ENCODE results near the gene CYP2C18.
"Not testable (repeated sequence)": the region's sequence is repeated elsewhere in the genome, so short reads cannot be mapped to it uniquely, and the experiment has no call there.

The CYP2C18 gene

DNA sequence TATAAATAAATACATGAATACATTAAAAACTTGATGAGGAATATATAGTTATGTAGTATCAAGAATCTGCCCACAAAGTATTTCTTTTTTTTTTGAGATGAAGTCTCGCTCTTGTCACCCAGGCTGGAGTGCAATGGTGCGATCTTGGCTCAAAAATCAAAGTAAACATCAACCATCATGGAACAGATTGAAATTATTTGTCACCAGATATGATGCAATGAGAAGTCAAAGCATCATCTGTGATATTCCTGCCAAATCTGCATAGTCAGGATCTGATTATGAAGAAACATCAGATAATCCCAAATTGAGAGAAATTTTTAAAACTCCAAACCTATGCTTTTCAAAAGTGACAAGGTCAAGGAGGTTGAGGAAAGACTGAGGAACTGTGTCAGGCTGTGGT, 5.1 kb upstream of the CYP2C18 start:
- H3K27ac Mint-ChIP-seq = no peak overlapping the region
- TF ChIP-seq, protein P1, sequence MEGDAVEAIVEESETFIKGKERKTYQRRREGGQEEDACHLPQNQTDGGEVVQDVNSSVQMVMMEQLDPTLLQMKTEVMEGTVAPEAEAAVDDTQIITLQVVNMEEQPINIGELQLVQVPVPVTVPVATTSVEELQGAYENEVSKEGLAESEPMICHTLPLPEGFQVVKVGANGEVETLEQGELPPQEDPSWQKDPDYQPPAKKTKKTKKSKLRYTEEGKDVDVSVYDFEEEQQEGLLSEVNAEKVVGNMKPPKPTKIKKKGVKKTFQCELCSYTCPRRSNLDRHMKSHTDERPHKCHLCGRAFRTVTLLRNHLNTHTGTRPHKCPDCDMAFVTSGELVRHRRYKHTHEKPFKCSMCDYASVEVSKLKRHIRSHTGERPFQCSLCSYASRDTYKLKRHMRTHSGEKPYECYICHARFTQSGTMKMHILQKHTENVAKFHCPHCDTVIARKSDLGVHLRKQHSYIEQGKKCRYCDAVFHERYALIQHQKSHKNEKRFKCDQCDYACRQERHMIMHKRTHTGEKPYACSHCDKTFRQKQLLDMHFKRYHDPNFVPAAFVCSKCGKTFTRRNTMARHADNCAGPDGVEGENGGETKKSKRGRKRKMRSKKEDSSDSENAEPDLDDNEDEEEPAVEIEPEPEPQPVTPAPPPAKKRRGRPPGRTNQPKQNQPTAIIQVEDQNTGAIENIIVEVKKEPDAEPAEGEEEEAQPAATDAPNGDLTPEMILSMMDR (IDR thresholded peaks at IDR 0.05; ENCODE audit: unreplicated experiment in 3 of 3) = no peak
- no peaks in the 10 kb centered on the region for H3K9me3 Mint-ChIP-seq
- no peaks in the 10 kb centered on the region for H3K4me1 Mint-ChIP-seq
- H3K4me3 Mint-ChIP-seq = no peak overlapping the region
- peaks cover 4% of the 10 kb centered on the region for H3K27me3 Mint-ChIP-seq (ENCODE audit: low read depth)
- H3K36me3 Mint-ChIP-seq (ENCODE audit: low read depth) = no peaks in the 10 kb centered on the region

DNA sequence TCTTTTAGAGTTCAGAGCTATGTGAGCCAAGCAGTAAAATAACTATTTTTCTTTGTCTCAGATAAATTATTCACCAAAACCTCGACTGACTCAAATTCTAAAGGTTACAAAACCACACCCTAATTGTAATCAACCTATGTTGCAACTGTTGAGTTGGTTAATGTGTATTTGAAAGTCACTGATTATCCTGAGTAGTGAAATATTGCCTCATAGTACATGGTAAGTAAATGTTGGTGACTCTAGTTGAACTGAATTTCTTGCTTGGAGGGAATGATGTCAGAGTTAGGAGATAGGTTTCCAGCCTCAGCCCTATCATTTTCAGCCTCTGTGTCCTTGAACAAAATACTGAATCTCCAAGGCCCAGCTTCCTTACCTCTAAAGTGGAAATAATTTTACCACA, 3.0 kb upstream of the CYP2C18 start:
- H3K4me3 Mint-ChIP-seq = no peak overlapping the region
- TF ChIP-seq, protein P1 (IDR thresholded peaks at IDR 0.05; ENCODE audit: unreplicated experiment in 3 of 3) = no peak
- H3K9me3 Mint-ChIP-seq = peaks cover 3% of the 10 kb centered on the region
- H3K27me3 Mint-ChIP-seq (ENCODE audit: low read depth) = no peaks in the 10 kb centered on the region
- no peaks in the 10 kb centered on the region for H3K4me1 Mint-ChIP-seq
- peak overlapping the region; percentile 72 to 95 (median 84) for H3K27ac Mint-ChIP-seq
- no peaks in the 10 kb centered on the region for H3K36me3 Mint-ChIP-seq (ENCODE audit: low read depth)

DNA sequence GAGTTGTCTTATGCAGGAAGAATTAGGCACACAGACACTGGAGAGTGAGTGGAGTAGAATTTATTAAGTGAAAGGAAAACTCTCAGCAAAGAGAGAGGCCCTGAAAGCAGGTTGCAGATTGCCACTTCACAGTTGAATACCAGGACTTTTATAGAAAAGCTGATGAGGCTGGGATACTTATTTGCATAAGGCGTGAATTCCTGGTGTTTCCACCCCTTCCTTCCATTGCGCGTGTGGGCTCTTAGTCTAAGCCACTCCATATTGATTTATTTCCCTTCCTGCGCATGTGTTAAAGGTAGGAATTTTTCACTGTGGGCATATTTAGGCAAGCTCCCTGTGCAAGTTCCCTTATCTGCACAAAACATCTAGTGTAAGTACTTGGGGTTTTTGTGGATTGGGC, 893 bp upstream of the CYP2C18 start:
- not testable (repeated sequence) for H3K9me3 Mint-ChIP-seq; H3K36me3 Mint-ChIP-seq (ENCODE audit: low read depth); H3K27me3 Mint-ChIP-seq (ENCODE audit: low read depth); H3K4me3 Mint-ChIP-seq; H3K4me1 Mint-ChIP-seq
- peak overlapping the region; percentile 60 to 83 (median 77) for H3K27ac Mint-ChIP-seq

DNA sequence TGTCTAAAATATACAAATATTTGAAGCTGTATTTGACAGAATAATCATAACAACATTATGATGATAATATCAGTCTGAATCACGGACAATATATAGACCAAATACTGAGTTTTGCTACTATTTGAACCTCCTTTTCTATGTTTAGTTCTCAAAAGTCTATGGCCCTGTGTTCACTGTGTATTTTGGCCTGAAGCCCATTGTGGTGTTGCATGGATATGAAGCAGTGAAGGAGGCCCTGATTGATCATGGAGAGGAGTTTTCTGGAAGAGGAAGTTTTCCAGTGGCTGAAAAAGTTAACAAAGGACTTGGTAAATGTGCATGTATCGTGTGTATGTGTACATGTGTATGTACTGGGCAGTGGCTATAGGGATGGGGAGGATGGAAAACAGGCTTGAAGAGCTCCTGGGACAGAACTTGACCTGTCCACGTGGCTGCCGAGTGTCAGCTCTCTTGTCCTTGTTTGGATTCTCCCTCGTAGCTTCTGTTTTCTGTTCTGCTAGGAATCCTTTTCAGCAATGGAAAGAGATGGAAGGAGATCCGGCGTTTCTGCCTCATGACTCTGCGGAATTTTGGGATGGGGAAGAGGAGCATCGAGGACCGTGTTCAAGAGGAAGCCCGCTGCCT, 4.2 kb downstream of the CYP2C18 start:
- H3K36me3 Mint-ChIP-seq (ENCODE audit: low read depth) = no peaks in the 10 kb centered on the region
- no peaks in the 10 kb centered on the region for H3K4me1 Mint-ChIP-seq
- no peak overlapping the region for H3K27ac Mint-ChIP-seq
- TF ChIP-seq, protein P1 (IDR thresholded peaks at IDR 0.05; ENCODE audit: unreplicated experiment in 3 of 3) = no peak
- H3K9me3 Mint-ChIP-seq = peaks cover 3% of the 10 kb centered on the region
- H3K4me3 Mint-ChIP-seq = no peak overlapping the region
- no peaks in the 10 kb centered on the region for H3K27me3 Mint-ChIP-seq (ENCODE audit: low read depth)

DNA sequence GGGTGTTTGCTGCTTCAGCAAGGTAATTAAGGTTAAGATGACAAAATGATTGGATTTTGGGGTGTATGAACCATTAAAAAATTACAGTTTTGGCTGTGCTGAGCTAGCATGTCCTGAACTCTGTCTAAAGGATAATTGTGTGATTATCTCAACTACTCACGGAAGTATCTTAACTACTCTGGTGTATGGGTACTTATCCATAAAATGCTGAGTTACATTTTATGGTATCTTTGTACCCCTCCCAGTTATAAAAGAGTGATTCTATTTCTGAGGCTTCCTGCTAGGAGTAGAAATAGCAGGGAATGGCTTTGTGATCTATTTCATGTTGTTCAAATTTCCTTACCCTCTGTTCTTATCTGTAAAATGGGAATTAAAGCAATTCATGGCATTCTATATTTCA, 22.6 kb downstream of the CYP2C18 start:
- TF ChIP-seq, protein P1 (IDR thresholded peaks at IDR 0.05; ENCODE audit: unreplicated experiment in 3 of 3) = no peak
- no peak overlapping the region for H3K4me3 Mint-ChIP-seq
- peaks cover 6% of the 10 kb centered on the region for H3K9me3 Mint-ChIP-seq
- no peaks in the 10 kb centered on the region for H3K36me3 Mint-ChIP-seq (ENCODE audit: low read depth)
- H3K27me3 Mint-ChIP-seq (ENCODE audit: low read depth) = no peaks in the 10 kb centered on the region
- no peak overlapping the region for H3K27ac Mint-ChIP-seq
- no peaks in the 10 kb centered on the region for H3K4me1 Mint-ChIP-seq

DNA sequence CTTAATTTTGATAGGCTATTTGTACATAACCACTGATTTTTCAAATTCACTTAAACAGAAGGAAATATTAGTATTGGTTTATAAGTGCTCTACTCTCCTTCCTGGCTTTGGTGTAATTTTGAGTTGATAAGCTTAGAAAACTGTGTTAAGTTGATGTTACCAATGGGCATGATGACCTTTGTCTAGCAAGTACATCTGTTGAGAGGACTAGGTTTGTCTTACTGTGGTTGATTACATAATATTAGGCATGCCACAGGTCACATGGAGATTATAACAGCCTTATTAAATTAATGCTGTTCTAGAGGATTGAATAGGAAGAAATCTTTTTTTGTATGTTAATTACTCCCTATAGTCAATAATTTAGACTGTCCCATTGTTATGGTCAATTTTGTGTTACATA, 27.0 kb downstream of the CYP2C18 start:
- no peak overlapping the region for H3K4me3 Mint-ChIP-seq
- H3K36me3 Mint-ChIP-seq (ENCODE audit: low read depth) = no peaks in the 10 kb centered on the region
- no peaks in the 10 kb centered on the region for H3K27me3 Mint-ChIP-seq (ENCODE audit: low read depth)
- H3K9me3 Mint-ChIP-seq = peaks cover 5% of the 10 kb centered on the region
- no peak overlapping the region for H3K27ac Mint-ChIP-seq
- TF ChIP-seq, protein P1 (IDR thresholded peaks at IDR 0.05; ENCODE audit: unreplicated experiment in 3 of 3) = no peak
- H3K4me1 Mint-ChIP-seq = no peaks in the 10 kb centered on the region
